Nucleus accumbens (tissue), 56 donors: ENCODE data around the gene SLC10A6.
A peak's percentile ranks its signal among the peaks of the same experiment; 100 is the strongest.
"Not testable (repeated sequence)": the region's sequence is repeated elsewhere in the genome, so short reads cannot be mapped to it uniquely, and the experiment has no call there.

Experiments
- DNase-seq, 56 donors: peaks; one replicate each; lab custom pipeline; 2025; lab: John Stamatoyannopoulos, UW

Gene SLC10A6, protein sequence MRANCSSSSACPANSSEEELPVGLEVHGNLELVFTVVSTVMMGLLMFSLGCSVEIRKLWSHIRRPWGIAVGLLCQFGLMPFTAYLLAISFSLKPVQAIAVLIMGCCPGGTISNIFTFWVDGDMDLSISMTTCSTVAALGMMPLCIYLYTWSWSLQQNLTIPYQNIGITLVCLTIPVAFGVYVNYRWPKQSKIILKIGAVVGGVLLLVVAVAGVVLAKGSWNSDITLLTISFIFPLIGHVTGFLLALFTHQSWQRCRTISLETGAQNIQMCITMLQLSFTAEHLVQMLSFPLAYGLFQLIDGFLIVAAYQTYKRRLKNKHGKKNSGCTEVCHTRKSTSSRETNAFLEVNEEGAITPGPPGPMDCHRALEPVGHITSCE

GRCh38 chr4:86848732-86849619 lies at the start of gene SLC10A6:
Gene SLC10A6 (minus strand): TSS chr4:86849384. CDS start chr4:86849115, 269 bp downstream.
- peak in 7 of 56 donors; percentile 1 to 45 (median 2) for DNase-seq

DNA sequence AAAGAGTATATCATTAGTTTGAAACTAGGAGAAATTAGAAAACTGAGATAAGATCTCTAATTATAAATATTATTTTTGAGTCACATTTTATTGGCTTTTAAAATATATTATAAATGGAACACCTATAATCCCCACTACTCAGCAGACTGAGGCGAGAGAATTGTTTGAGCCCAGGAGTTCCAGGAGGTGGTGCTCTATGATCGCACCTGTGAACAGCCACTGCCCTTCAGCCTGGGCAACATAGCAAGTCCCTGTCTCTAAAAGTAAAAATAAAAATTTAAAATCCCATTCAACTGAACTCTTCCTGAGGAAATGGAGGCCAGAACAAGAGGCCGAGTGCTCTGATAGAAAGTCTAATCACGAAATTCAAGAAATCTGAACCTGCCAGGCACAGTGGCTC lies 49.4 kb upstream of the SLC10A6 start:
- no peak for DNase-seq

DNA sequence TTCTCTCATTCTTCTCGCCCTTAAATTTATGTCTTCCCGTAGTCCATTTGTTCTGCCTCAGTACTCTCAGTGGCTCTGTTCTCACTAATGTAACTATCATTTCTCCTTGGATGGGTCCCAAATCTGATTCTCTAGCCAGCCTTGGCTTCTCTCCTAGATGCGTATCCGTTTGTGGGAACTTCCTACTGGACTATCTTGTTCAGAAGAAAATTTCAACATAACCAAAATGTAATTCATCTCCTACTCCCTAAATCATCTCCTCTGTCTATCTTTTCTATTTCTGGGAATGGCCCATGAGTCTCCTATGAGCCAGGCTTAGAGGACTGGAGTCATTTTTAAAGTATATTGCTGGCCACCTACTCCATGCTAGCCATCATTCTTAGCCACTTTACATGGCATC lies 47.4 kb upstream of the SLC10A6 start:
- DNase-seq, result no peak

DNA sequence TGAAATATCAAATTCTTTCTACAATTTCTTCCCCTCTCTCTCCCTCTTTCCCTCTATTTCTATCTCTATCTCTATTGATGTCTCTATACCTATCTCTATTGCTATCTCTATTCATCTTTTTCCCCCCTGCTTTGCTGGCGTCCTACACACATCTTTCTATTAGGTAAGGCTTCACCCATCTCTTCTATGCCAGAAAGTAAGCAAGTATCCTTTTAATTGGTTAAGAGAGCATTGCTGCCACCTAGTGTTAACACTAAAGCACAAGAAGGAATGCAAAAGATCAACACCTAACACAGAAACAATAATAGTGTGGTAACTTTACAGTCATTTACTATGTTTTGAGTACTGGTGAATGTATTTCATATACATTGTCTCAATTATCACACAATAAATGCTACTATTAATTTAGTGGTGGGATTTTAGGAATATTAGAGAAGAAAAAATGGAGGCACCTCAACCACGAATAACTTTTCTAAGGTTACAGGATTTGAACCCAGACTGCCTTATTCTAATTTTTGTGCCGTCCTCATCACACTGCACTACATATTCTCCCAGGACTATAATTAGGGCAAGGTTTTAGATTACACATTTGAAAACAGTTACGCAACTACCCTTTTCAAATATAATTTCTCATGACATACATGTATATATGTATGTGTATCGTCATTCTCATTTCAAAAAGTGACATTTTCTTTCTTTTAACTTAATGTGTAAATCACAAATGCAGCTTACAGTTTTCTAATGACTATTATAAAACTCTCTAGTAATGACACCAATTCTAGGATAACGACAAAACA lies 46.7 kb upstream of the SLC10A6 start:
- DNase-seq, result peak in 5 of 56 donors; percentile 2 to 25 (median 7)

DNA sequence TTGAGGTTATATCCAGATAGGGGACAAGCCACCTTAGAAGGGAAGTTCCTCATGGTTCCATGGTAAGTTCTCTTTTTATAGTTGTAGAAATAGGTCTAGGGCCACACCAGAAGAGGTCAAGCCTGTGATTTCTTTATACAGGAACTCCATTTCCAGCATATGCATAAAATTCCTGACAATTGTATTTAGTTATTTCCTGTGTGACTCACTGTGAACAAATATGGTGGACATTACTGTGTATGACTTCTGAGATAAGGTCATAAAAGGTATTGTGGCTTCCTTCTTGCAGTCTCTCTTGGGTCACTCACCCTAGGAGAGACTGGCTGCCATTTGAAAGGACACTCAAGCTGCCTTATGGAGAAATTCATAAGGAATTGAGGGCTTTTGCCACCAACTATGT lies 45.3 kb upstream of the SLC10A6 start:
- DNase-seq, result no peak

DNA sequence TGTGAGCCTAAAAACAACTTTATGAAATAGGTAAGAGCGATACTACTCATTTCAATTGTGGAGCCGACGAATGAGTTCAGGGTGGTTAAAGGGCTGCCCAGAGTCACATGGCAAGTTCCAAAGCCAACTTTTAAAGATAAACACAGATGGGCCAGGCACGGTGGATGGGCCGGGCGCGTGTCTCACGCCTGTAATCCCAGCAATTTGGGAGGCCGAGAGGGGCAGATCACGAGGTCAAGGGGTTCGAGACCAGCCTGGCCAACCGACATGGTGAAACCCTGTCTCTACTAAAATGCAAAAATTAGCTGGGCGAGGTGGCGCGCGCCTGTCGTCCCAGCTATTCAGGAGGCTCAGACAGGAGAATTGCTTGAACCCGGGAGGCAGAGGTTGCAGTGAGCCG lies 44.0 kb upstream of the SLC10A6 start:
- no peak for DNase-seq

- DNase-seq, result peak in 10 of 56 donors; percentile 36 to 78 (median 62)
These were observed 43.4 kb upstream of the SLC10A6 start for GRCh38 chr4:86892636-86892960.

GRCh38 chr4:86891762-86892635 lies 42.8 kb upstream of the SLC10A6 start, which contains the start of gene C4orf36:
Gene C4orf36 (minus strand): TSS chr4:86892422. CDS start chr4:86891520, 902 bp downstream.
- DNase-seq, result peak in 52 of 56 donors; percentile 19 to 83 (median 57)

DNA sequence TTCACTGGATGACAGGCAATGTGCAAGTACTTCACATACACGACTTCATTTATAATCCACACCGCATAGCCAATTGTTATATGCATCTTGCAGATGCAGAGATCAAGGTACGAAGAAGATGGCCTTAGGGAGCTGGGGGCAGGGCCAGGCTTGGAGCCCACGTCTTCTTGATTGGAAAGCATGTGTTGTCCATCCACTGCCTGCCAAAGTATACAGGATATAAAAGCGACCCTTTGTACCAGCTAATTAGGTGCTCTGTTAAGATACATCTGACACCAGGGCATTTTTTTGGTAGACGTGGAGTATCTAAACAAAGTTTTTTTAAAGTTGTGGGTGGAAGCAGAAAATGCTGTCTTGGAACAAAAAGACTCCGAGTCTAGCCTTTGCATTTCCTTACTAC lies 41.6 kb upstream of the SLC10A6 start:
- DNase-seq, result no peak

DNA sequence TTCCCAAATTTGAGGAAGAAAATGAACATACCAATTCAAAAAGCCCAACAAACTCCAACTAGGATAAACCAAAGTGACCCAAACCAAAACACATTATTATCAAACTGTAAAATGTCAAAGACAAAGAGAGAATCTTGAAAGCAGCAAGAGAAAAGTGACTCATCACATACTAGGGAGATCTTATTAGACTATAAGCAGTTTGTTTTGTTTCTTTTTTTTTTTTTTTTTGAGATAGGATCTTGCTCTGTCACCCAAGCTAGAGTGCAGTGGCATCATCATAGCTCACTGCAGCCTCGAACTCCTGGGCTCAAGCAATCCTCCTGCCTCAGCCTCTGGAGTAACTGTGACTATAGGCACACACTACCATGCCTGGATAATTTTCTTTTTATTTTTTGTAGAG lies 30.5 kb upstream of the SLC10A6 start:
- no peak for DNase-seq

DNA sequence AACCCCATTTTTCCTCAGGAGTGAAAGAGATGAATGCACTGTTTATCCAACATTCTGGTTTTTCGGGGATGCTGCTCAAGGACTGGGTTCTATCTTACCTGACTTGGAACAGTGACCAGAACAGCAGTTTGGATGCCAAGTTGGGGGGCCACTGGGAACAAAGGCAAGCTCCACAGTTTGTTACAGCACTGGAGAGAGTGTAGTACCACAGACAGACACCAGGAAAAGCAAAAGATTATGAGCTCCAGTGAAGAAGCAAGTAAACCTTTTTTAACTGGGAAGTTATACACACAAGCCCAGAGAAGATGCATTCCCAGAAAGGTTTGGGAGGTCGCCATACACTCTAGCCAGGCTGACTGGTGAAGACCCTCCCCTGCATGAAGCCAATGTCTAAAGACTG lies 29.5 kb upstream of the SLC10A6 start:
- no peak for DNase-seq

DNA sequence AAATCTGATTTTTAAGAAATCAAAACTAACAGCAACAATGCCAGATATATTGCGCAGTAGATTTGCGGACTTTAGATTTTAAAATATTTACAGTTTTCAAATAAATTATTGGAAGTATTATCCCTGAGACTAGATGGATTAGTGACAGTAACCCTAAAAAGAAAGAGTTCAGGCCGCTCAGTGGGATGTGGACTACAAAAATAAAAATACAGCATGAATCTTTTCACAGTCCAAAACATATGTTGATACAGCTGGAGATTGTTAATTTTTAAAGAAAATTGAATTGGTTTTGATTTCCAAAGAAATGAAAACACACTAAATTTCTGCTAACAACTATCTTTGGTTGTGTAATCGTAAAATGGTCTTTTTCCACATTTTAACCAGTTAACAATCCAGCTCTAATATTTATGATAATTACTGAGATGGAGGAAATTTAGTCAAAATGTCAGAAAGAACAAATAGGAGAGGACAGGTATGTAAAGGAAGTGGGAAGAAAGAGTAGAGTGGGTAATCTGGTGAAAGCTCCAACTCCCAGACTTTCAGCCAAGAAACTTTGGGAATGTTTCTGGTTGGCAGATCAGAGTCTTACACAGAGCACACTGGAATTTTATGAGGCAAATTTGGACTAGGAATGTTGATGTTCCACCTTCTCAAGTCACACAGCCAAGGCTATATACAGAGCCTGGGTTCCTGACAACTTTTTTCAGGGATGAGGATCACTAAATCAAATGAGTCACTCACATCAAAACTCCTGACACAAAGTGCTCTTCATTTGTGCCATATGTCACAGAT lies 27.9 kb upstream of the SLC10A6 start:
- no peak for DNase-seq

GRCh38 chr4:86875436-86875835 lies 26.3 kb upstream of the SLC10A6 start:
- DNase-seq, result not testable (repeated sequence)

GRCh38 chr4:86872135-86872534 lies 23.0 kb upstream of the SLC10A6 start:
- no peak for DNase-seq

GRCh38 chr4:86870442-86871069 lies 21.4 kb upstream of the SLC10A6 start:
- DNase-seq, result no peak

DNA sequence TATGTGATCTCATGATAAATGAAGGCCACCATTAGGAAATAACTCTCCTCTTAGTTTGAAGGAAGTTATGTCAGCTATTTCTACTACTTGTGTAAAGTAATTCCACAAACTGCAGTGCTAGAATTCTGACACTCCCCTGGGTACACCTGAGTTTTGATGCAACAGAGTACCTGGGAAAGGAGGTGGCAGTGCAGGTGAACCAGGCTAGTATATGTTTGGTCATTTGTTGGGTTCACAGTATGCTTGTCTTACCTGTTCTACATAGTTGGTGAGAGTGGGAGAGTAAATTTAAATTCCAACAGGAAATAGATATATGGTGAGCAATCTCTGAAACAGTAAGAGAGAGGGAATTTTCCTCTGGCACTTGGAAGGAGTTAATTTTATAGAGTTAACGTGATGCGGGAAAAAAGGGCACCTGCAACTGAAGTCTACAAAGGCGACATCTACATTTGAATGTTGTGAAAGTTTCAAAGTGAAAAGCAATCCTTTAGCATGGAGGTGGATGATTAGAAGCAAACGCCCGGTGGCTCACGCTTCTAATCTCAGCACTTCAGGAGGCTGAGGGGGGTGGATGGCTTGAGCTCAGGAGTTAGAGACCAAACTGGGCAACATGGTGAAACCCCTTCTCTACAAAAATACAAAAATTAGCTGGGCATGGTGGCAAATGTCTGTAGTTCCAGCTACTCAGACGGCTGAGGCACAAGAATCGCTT lies 8.3 kb upstream of the SLC10A6 start:
- no peak for DNase-seq

GRCh38 chr4:86856896-86857295 lies 7.7 kb upstream of the SLC10A6 start:
- no peak for DNase-seq

GRCh38 chr4:86855572-86855971 lies 6.4 kb upstream of the SLC10A6 start:
- no peak for DNase-seq
